Measurements from ENCODE around the gene IL37. TPM values are rescaled to one million over a fixed set of nuclear protein-coding genes. Genes with fewer than 3 reads are reported as not detected.

Gene IL37
- total and polyA plus RNA-seq, 2 experiments from 2014 or later, result not detected

DNA sequence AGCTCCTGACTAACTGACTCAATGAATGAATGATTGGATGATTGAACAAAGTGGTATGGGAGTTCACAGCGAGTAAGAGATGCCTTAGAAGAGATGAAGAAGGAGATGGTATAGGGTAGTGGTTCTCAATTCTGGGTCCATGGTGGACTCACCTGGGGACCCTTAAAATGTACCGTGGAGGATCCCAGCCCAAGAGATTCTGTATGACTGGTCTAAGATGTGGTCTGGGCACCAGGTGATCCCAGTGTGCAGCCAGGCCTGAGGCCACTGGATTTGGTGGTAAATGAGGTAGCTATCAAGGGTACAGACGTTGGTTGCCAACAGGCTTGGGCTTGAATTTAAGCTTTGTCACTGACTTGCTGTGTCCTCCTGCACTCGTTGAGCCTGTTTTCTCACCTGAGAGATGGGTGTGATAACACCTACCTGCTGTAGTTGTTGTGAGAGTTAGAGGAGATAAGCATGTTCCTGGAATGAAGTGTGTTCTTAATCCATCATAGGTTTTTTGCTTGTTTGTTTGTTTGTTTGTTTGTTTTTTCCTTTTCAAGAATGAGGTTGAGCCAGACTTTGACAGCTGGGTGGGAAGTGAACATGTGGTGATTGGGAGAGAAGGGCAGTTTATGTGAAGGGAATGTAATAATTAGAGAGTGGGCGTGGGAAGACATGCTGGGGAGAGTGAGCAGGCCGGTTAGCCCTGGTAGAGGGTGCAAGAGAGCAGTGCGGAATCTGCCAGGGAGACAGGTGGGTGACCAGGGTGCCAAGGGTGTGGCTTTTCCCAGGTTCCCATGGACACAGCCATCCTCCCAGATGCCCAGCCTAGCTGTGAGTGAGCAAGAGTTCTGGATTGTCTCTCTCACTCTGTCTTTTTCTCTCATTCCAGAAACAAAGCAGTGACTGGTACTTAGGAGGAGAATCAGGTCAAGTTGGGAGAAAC, 43.0 kb upstream of the IL37 start:
- peaks cover 36% of the 10 kb centered on the region for H3K9me3 Mint-ChIP-seq
- Histone ChIP-seq H3K4me3 (no peak overlapping the region), H3K36me3 (ENCODE audit: insufficient read depth) (peaks cover 6% of the 10 kb centered on the region; the same call in 1 of the 2 replicates), H3K4me2 (no peak overlapping the region), H4K20me1 (replicated peaks; ENCODE audit: insufficient read depth) (no peaks in the 10 kb centered on the region), H3K79me2 (replicated peaks; ENCODE audit: insufficient read depth) (no peaks in the 10 kb centered on the region), H3F3A (replicated peaks; ENCODE audit: low read depth) (no peaks in the 10 kb centered on the region), H2AFZ (no peak overlapping the region), H3K27ac (ENCODE audit: low read depth) (no peak overlapping the region), H3K9me2 (ENCODE audit: insufficient read depth) (no peaks in the 10 kb centered on the region; the same call in 1 of the 2 replicates), H3K27me3 (ENCODE audit: insufficient read depth) (no peaks in the 10 kb centered on the region), H3K4me1 (ENCODE audit: insufficient read depth) (peaks cover 11% of the 10 kb centered on the region)
- no peak overlapping the region for H3K27ac Mint-ChIP-seq
- peaks cover 27% of the 10 kb centered on the region for H3K36me3 Mint-ChIP-seq (ENCODE audit: low read depth)
- peaks cover 10% of the 10 kb centered on the region for H3K4me1 Mint-ChIP-seq
- ATAC-seq, result no peak
- H3K27me3 Mint-ChIP-seq (ENCODE audit: insufficient read depth, low read depth, poor library complexity), result peaks cover 3% of the 10 kb centered on the region
- TF ChIP-seq, protein P1, sequence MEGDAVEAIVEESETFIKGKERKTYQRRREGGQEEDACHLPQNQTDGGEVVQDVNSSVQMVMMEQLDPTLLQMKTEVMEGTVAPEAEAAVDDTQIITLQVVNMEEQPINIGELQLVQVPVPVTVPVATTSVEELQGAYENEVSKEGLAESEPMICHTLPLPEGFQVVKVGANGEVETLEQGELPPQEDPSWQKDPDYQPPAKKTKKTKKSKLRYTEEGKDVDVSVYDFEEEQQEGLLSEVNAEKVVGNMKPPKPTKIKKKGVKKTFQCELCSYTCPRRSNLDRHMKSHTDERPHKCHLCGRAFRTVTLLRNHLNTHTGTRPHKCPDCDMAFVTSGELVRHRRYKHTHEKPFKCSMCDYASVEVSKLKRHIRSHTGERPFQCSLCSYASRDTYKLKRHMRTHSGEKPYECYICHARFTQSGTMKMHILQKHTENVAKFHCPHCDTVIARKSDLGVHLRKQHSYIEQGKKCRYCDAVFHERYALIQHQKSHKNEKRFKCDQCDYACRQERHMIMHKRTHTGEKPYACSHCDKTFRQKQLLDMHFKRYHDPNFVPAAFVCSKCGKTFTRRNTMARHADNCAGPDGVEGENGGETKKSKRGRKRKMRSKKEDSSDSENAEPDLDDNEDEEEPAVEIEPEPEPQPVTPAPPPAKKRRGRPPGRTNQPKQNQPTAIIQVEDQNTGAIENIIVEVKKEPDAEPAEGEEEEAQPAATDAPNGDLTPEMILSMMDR (conservative IDR thresholded peaks at IDR 0.05; ENCODE audit: low read depth in 2 of 2), result no peak
- TF ChIP-seq ZNF331 (CRISPR knock-in tag; IDR thresholded peaks at IDR 0.05; ENCODE audit: low read depth), result no peak
- TF ChIP-seq, protein P2, sequence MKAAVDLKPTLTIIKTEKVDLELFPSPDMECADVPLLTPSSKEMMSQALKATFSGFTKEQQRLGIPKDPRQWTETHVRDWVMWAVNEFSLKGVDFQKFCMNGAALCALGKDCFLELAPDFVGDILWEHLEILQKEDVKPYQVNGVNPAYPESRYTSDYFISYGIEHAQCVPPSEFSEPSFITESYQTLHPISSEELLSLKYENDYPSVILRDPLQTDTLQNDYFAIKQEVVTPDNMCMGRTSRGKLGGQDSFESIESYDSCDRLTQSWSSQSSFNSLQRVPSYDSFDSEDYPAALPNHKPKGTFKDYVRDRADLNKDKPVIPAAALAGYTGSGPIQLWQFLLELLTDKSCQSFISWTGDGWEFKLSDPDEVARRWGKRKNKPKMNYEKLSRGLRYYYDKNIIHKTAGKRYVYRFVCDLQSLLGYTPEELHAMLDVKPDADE (IDR thresholded peaks at IDR 0.05), result no peak
- TF ChIP-seq ZNF114 (CRISPR knock-in tag; IDR thresholded peaks at IDR 0.05), result no peak
- no peak for TF ChIP-seq NANOG (IDR thresholded peaks at IDR 0.05; ENCODE audit: borderline replicate concordance)
- TF ChIP-seq, protein P3, sequence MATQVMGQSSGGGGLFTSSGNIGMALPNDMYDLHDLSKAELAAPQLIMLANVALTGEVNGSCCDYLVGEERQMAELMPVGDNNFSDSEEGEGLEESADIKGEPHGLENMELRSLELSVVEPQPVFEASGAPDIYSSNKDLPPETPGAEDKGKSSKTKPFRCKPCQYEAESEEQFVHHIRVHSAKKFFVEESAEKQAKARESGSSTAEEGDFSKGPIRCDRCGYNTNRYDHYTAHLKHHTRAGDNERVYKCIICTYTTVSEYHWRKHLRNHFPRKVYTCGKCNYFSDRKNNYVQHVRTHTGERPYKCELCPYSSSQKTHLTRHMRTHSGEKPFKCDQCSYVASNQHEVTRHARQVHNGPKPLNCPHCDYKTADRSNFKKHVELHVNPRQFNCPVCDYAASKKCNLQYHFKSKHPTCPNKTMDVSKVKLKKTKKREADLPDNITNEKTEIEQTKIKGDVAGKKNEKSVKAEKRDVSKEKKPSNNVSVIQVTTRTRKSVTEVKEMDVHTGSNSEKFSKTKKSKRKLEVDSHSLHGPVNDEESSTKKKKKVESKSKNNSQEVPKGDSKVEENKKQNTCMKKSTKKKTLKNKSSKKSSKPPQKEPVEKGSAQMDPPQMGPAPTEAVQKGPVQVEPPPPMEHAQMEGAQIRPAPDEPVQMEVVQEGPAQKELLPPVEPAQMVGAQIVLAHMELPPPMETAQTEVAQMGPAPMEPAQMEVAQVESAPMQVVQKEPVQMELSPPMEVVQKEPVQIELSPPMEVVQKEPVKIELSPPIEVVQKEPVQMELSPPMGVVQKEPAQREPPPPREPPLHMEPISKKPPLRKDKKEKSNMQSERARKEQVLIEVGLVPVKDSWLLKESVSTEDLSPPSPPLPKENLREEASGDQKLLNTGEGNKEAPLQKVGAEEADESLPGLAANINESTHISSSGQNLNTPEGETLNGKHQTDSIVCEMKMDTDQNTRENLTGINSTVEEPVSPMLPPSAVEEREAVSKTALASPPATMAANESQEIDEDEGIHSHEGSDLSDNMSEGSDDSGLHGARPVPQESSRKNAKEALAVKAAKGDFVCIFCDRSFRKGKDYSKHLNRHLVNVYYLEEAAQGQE (IDR thresholded peaks at IDR 0.05; ENCODE audit: unreplicated experiment), result no peak
- no peak for TF ChIP-seq POLR2AphosphoS5 (IDR thresholded peaks at IDR 0.05; ENCODE audit: low read depth)
- TF ChIP-seq EZH2 (IDR thresholded peaks at IDR 0.05; ENCODE audit: low read depth, unreplicated experiment), result no peak
- no peak for TF ChIP-seq CREB1 (CRISPR knock-in tag; IDR thresholded peaks at IDR 0.05; ENCODE audit: low read depth)
- DNase-seq (ENCODE audit: low spot score), result no peak
- no peak overlapping the region for H3K4me3 Mint-ChIP-seq
